Epithelial cell of proximal tubule (primary cell): ENCODE results near the gene RTP5. TPM values are rescaled to one million over a fixed set of nuclear protein-coding genes. Genes with fewer than 3 reads are reported as not detected.

Experiments
- DNase-seq: peaks from one replicate; pipeline ENCODE4 v3.0.0-alpha.2; 2011; ENCODE audit warnings: low read depth
- H3K4me3 ChIP-seq: 2 replicates; pipeline ENCODE4 v1.5.1; 2011; ENCODE audit warnings: low read depth, mild to moderate bottlenecking, low read length
- total RNA-seq: library from RNA; depleted of rRNA; stranded (reverse); fragments of >200 nt; gene quantifications from 2 replicates; pipeline ENCODE4 v1.2.3, GENCODE V29; 2015
- TF ChIP-seq, protein P1 (sequence below): conservative IDR thresholded peaks from 2 replicates; pipeline ENCODE4 v1.5.1; 2012; ENCODE audit warnings: low read depth, mild to moderate bottlenecking, low read length

Gene RTP5
- total RNA-seq, 1 donor from 2014 or later, result not detected

DNA sequence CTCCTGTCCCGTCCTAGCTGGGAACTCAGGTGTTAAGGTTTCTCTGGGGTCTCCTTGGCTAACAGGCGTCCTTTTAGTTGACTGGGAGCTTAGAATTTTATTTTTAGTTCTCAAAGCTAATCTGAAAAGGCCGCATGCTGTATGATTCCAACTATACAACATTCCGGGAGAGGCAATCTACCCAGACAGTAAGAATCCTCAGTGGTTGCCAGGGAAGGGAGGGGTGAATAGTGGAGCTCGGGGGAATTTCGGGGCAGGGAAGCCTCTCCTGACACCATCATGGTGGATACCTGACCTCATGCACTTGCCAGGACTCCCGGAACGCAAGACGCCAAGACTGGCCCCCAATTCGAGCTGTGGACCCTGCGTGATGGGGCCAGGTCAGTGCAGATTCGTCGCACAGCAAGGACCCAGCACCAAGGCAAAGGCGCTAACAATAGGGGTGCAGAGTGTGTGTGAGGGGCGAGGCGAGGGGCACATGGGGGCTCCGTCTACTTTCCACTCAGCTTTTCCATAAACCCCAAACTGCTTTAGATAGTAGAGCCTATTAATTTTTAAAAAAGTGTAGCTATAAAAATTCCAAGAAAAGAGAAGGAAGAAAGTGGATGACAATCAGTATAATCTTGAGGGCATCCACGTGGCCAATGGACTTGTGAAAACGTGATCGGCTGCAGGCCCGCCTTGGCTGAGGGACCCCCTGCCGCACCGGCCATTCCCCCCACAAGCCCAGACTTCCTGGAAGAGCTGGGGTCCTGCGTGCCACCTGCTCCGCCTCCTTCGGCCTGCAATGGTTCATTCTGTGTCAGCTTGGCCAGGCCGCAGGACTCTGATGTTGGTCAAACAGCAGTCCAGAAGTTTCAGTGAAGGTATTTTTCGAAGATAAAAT lies 28.1 kb upstream of the RTP5 start:
- no peak overlapping the region for H3K4me3 ChIP-seq
- TF ChIP-seq, protein P1, sequence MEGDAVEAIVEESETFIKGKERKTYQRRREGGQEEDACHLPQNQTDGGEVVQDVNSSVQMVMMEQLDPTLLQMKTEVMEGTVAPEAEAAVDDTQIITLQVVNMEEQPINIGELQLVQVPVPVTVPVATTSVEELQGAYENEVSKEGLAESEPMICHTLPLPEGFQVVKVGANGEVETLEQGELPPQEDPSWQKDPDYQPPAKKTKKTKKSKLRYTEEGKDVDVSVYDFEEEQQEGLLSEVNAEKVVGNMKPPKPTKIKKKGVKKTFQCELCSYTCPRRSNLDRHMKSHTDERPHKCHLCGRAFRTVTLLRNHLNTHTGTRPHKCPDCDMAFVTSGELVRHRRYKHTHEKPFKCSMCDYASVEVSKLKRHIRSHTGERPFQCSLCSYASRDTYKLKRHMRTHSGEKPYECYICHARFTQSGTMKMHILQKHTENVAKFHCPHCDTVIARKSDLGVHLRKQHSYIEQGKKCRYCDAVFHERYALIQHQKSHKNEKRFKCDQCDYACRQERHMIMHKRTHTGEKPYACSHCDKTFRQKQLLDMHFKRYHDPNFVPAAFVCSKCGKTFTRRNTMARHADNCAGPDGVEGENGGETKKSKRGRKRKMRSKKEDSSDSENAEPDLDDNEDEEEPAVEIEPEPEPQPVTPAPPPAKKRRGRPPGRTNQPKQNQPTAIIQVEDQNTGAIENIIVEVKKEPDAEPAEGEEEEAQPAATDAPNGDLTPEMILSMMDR, result no peak
- no peak for DNase-seq

- H3K4me3 ChIP-seq, result no peak overlapping the region
- TF ChIP-seq, protein P1, result no peak
These were observed 27.5 kb upstream of the RTP5 start for GRCh38 chr2:241842067-241842415.

DNA sequence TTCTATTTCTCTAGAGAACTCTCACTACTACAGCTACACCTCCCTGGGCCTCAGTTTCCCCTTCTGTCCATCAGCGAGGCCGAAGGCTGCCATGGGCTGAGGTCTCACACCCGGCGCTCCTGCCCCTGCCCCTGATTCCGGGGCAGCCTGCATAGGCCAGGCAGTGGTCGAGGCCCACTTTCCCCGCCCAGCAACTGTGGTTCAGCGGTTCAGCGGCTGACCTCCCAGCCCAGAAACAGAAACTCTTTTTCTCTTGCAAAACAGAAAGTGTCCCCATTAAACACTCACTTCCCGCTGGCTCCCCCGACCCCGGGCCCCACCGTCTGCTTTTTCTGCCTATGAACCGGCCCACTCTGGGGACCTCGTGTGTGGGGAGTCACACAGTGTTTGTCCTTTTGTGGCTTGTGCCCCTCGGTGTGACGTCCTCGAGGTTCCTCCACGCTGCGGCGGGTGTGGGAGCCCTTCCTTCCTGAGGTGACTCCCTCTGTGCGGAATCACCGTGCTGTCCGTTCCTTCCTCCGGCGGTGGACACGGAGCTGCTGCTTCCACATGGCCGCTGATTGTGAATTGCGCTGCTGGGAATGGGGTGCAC lies 26.8 kb upstream of the RTP5 start:
- H3K4me3 ChIP-seq, result no peak overlapping the region
- DNase-seq, result no peak
- TF ChIP-seq, protein P1, result no peak

More at GRCh38 chr2:241842067-241842415, 27.5 kb upstream of the RTP5 start:
- DNase-seq, result no peak

- TF ChIP-seq, protein P1, result no peak
- no peak for DNase-seq
- no peak overlapping the region for H3K4me3 ChIP-seq
These were observed 26.0 kb upstream of the RTP5 start for GRCh38 chr2:241843321-241844065.

DNA sequence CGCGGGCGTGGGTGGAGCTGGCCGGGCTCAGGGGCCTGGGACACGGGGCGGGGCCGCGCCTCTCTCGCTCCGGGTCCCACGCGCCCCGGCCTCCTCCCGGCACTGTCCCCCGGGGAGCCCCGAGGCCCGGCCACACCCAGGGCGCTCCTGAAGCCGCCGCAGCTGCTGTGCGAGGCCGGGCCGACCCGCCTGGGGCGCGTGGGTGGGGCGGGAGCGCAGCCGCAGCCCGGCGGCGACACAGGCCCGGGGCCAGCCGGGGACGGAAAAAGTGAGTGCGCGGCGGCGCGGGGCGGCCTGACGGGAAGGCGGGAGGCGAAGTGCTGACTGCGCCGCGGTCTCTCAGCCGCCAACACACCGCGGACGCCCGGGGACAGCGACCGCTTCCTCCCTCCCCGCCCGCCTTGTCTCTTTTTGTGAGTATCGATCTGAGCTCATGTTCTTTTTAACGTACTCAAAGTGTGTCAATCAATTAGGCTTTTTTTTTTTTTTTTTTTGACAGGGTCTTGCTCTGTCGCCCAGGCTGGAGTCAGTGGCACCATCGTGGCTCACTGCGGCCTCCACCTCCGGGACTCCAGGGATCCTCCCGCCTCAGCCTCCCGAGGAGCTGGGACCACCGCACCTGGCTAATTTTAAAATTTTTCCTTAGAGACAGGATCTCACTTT lies 25.3 kb upstream of the RTP5 start:
- TF ChIP-seq, protein P1, result no peak
- H3K4me3 ChIP-seq, result peak overlapping the region; percentile 26
- DNase-seq, result no peak

DNA sequence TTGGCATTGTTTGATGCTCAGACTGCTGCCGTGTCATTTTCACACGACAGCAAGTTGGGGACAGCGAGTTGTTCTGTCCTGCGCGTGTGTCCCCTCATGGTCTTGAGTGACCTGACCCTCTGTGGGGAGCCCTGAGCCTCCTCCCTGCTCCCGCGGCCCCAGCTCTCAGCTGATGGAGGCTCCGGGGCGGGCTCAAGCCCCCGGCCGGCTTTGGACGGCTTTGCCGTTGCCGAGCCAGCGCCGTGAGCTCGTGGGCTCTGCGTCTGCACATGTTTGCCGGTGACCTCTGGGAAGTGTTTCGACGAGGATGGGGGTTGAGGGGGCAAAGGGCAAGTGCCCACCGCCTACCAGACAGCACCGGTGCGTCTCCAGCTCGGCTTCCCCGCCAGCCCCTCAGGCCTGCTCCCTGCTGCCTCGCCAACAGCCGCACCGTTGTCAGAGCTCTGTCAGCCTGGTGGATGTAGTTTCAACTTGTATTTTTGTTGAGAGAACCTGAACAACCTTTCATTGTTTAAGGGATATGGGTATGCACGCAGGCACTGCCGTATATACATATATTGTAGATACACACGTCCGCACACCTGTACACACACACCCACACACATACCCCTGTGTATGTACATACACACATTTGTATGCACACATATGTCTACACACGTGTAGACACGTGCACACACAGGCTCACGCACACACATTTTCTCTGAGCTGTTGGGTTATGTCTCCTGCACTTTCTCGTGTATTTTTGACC lies 24.5 kb upstream of the RTP5 start:
- H3K4me3 ChIP-seq, result no peak overlapping the region
- DNase-seq, result no peak
- TF ChIP-seq, protein P1, result no peak
